Heart right ventricle (tissue), 16 donors: Measurements from ENCODE around the gene LDLR. TPM values are rescaled to one million over a fixed set of nuclear protein-coding genes. Genes with fewer than 3 reads are reported as not detected.
"Not testable (repeated sequence)": the region's sequence is repeated elsewhere in the genome, so short reads cannot be mapped to it uniquely, and the experiment has no call there.

Experiments used
- ATAC-seq, 8 donors: fragments of 200-7000 bp; cut with Tn5 transposase; one replicate each; pipeline ENCODE4 v1.9.1; 2020; ENCODE audit warnings: mild to moderate bottlenecking in 8 of 8, moderate library complexity in 8 of 8, moderate number of reproducible peaks in 1 of 8
- DNase-seq, 2 donors: peaks; one replicate each; pipeline ENCODE4 v3.0.0-alpha.2; 2020
- H3K27ac ChIP-seq, 10 donors: fragments of 200-600 bp; sonication (generic) in 2 of 10; one replicate each; pipeline versions ENCODE4 v1.5.0 to v1.8.0; 2020 to 2022; ENCODE audit warnings: mild to moderate bottlenecking in 3 of 10
- H3K27me3 ChIP-seq, 7 donors: fragments of 200-600 bp; one replicate each; pipeline ENCODE4 v1.8.0; 2021 to 2022; ENCODE audit warnings: mild to moderate bottlenecking in 2 of 7
- H3K36me3 ChIP-seq, 9 donors: fragments of 200-600 bp; sonication (generic) in 1 of 9; one replicate each; pipeline versions ENCODE4 v1.5.0 to v1.8.0; 2020 to 2022; ENCODE audit warnings: mild to moderate bottlenecking in 2 of 9
- H3K4me1 ChIP-seq, 9 donors: fragments of 200-600 bp; sonication (generic) in 1 of 9; one replicate each; pipeline versions ENCODE4 v1.5.0 to v1.8.0; 2020 to 2022; ENCODE audit warnings: mild to moderate bottlenecking in 4 of 9
- H3K4me3 ChIP-seq, 10 donors: fragments of 200-600 bp; sonication (generic) in 2 of 10; one replicate each; pipeline versions ENCODE4 v1.5.0 to v1.8.0; 2020 to 2022; ENCODE audit warnings: mild to moderate bottlenecking in 7 of 10, moderate library complexity in 2 of 10
- H3K9me3 ChIP-seq, 11 donors: fragments of 200-600 bp in 10 of 11; sonication (generic) in 2 of 11; one replicate each; pipeline versions ENCODE4 v1.5.0 to v1.8.0; 2013 to 2022; ENCODE audit warnings: mild to moderate bottlenecking in 2 of 11, control low read depth in 1 of 11, moderate library complexity in 1 of 11
- WGBS, 2 donors: extraction: QIAGEN DNeasy Blood & Tissue Kit; methylation state at CpG; one replicate each; pipeline ENCODE4 v1.1.7; 2013; ENCODE audit warnings: inconsistent platforms in 1 of 2; 5-methylcytosine and 5-hydroxymethylcytosine counted together
- intact Hi-C, 10 donors: fragments of 100-400 bp; cut with DNase I; formaldehyde crosslinking; loops; one replicate each; pipeline versions ENCODE4 v1.11.1 to v1.14.2; 2022
- polyA plus RNA-seq, 2 donors: library from polyadenylated mRNA; stranded (reverse); fragments of 200-250 nt; gene quantifications; one replicate each; pipeline ENCODE4 v1.2.3, GENCODE V29; 2013
- total RNA-seq, 10 donors: library from RNA; stranded (reverse); fragmentation: NEBNext Ultra II Directional in 3 of 10; extraction: Animal tissue kit (Norgen Biotek cat#: 25700) in 3 of 10; gene quantifications; one replicate each; pipeline versions ENCODE4 v1.2.1 to v1.2.4, GENCODE V29; 2021 to 2023
- TF ChIP-seq, protein P1 (sequence below), 9 donors: fragments of 200-600 bp; sonication (generic) in 2 of 9; IDR thresholded peaks; one replicate each; pipeline versions ENCODE4 v1.5.0 to v1.8.0; 2021 to 2022; ENCODE audit warnings: antibody characterized with exemption in 9 of 9, mild to moderate bottlenecking in 5 of 9, moderate library complexity in 1 of 9
- donor health status: Arrhythmogenic right ventricular cardiomyopathy.
- donor health status: ischemic (EF 13 %, LVEDD 7.1; RV severe dilation, severe dysfunction).
- donor health status: healthy with polysubstance abuse.
- donor health status: DM: no; HTN: yes; CAD: no.
- donor health status: DM: no; HTN: no; CAD: no.
- donor health status: ischemic (EF 25% LVEDD 6.9; RV normal size, moderate dysfunction).
- donor health status: ischemic (EF 25% LVEDD 5.7; RV mildly dilated, moderate dysfunction).
- donor health status: healthy.
- donor health status: DM: yes; HTN: yes; CAD: no.
- donor health status: Ischemic cardiomyopathy.
- donor health status: ischemic (EF 35%, LVEDD 5.7; RV mildly dilated, moderate dysfunction).
- donor health status: nonischemic (EF 11% LVEDD 7.7; RV severe dilation, severe dysfunction).
- donor health status: DM: yes; HTN: yes; CAD: no.
- donor health status: PGD.
- donor health status: ischemic (EF 29% LVEDD 5.4; RV normal size, mild dysfunction).
- donor health status: nonischemic (EF 23%, LVEDD 6.1; RV moderate dilation, normal function).

Gene LDLR
- total and polyA plus RNA-seq, 12 donors: 4.5 to 76.1 (median 16.4) TPM

DNA sequence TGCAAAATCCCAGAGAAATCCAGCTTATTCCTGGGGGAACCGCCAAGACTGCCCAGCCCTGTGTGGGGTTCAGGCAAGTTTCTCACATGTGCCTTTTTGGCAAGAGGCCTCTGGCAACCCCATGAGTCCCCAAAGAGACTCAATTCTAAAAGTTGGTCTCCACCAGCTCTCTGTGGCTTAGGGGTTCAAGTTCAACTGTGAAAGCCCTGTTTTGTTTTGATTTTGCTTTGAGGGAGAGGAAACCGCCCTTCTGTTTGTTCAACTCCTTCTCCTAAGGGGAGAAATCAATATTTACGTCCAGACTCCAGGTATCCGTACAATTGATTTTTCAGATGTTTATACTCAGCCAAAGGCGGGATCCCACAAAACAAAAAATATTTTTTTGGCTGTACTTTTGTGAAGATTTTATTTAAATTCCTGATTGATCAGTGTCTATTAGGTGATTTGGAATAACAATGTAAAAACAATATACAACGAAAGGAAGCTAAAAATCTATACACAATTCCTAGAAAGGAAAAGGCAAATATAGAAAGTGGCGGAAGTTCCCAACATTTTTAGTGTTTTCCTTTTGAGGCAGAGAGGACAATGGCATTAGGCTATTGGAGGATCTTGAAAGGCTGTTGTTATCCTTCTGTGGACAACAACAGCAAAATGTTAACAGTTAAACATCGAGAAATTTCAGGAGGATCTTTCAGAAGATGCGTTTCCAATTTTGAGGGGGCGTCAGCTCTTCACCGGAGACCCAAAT, 583 bp upstream of the LDLR start:
- H3K27me3 ChIP-seq: no peaks in the 10 kb centered on the region
- peak overlapping the region in 9 of 10 donors; percentile 85 to 99 (median 96) for H3K27ac ChIP-seq
- ATAC-seq (no peak), DNase-seq (no peak)
- peaks cover 0 to 6% (median 0%) of the 10 kb centered on the region in 9 donors for H3K36me3 ChIP-seq
- peaks cover 0 to 78% (median 49%) of the 10 kb centered on the region in 9 donors for H3K4me1 ChIP-seq
- WGBS, 2 donors: 27 to 36% methylated on average over 11 of the region's 11 CpGs
- H3K9me3 ChIP-seq: no peaks in the 10 kb centered on the region
- peak overlapping the region in 9 of 10 donors; percentile 53 to 84 (median 67) for H3K4me3 ChIP-seq
- intact Hi-C loops: loop anchor here in 4 of 10 donors (5.0 to 10.0 kb wide), 2 partner anchors 51 to 114 kb away; no protein-coding TSS in a partner anchor
- TF ChIP-seq, protein P1, sequence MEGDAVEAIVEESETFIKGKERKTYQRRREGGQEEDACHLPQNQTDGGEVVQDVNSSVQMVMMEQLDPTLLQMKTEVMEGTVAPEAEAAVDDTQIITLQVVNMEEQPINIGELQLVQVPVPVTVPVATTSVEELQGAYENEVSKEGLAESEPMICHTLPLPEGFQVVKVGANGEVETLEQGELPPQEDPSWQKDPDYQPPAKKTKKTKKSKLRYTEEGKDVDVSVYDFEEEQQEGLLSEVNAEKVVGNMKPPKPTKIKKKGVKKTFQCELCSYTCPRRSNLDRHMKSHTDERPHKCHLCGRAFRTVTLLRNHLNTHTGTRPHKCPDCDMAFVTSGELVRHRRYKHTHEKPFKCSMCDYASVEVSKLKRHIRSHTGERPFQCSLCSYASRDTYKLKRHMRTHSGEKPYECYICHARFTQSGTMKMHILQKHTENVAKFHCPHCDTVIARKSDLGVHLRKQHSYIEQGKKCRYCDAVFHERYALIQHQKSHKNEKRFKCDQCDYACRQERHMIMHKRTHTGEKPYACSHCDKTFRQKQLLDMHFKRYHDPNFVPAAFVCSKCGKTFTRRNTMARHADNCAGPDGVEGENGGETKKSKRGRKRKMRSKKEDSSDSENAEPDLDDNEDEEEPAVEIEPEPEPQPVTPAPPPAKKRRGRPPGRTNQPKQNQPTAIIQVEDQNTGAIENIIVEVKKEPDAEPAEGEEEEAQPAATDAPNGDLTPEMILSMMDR (IDR thresholded peaks at IDR 0.05): no peak

DNA sequence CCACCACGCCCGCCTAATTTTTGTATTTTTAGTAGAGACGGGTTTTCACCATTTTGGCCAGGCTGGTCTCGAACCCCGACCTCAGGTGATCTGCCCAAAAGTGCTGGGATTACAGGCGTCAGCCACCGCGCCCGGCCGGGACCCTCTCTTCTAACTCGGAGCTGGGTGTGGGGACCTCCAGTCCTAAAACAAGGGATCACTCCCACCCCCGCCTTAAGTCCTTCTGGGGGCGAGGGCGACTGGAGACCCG, 676 bp downstream of the LDLR start:
- H3K27me3 ChIP-seq, DNase-seq, H3K9me3 ChIP-seq: not testable (repeated sequence)
- WGBS, 2 donors: 0% methylated on average over 15 of the region's 15 CpGs
- peak in 1 of 8 donors; percentile 4 for ATAC-seq
- peaks cover 0 to 15% (median 0%) of the 10 kb centered on the region in 9 donors for H3K36me3 ChIP-seq
- H3K4me1 ChIP-seq: peaks cover 0 to 78% (median 59%) of the 10 kb centered on the region in 9 donors
- peak overlapping the region; percentile 82 to 99 (median 96) for H3K27ac ChIP-seq
- H3K4me3 ChIP-seq: peak overlapping the region; percentile 53 to 90 (median 70)
- intact Hi-C loops: loop anchor here in 1 of 10 donors (5.0 kb wide), 1 partner anchor 53 kb away; no protein-coding TSS in a partner anchor

DNA sequence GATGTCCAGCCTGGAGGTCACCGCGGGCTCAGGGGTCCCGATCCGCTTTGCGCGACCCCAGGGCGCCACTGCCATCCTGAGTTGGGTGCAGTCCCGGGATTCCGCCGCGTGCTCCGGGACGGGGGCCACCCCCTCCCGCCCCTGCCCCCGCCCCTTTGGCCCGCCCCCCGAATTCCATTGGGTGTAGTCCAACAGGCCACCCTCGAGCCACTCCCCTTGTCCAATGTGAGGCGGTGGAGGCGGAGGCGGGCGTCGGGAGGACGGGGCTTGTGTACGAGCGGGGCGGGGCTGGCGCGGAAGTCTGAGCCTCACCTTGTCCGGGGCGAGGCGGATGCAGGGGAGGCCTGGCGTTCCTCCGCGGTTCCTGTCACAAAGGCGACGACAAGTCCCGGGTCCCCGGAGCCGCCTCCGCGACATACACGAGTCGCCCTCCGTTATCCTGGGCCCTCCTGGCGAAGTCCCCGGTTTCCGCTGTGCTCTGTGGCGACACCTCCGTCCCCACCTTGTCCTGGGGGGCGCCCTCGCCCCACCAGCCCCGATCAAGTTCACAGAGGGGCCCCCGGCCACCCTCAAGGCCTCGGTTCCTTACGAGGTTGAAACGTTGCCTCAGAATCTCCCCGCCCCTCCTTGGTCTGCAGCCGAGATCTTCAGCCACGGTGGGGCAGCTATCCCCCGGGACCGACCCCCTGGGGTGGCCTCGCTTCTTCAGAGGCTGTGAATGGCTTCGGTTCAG, 1.2 kb downstream of the LDLR start:
- DNase-seq (peak; percentile 98 to 99), ATAC-seq (peak; percentile 91 to 97 (median 92))
- Histone ChIP-seq H3K9me3 (no peaks in the 10 kb centered on the region), H3K4me1 (peaks cover 0 to 78% (median 58%) of the 10 kb centered on the region in 9 donors), H3K36me3 (peaks cover 0 to 15% (median 0%) of the 10 kb centered on the region in 9 donors), H3K27me3 (no peaks in the 10 kb centered on the region), H3K4me3 (peak overlapping the region; percentile 53 to 90 (median 70)), H3K27ac (peak overlapping the region; percentile 91 to 99 (median 96))
- TF ChIP-seq, protein P1 (IDR thresholded peaks at IDR 0.05): no peak
- intact Hi-C loops: loop anchor here in 1 of 10 donors (5.0 kb wide), 1 partner anchor 53 kb away; no protein-coding TSS in a partner anchor
- 1% methylated on average over 64 of the region's 64 CpGs for WGBS, 2 donors

DNA sequence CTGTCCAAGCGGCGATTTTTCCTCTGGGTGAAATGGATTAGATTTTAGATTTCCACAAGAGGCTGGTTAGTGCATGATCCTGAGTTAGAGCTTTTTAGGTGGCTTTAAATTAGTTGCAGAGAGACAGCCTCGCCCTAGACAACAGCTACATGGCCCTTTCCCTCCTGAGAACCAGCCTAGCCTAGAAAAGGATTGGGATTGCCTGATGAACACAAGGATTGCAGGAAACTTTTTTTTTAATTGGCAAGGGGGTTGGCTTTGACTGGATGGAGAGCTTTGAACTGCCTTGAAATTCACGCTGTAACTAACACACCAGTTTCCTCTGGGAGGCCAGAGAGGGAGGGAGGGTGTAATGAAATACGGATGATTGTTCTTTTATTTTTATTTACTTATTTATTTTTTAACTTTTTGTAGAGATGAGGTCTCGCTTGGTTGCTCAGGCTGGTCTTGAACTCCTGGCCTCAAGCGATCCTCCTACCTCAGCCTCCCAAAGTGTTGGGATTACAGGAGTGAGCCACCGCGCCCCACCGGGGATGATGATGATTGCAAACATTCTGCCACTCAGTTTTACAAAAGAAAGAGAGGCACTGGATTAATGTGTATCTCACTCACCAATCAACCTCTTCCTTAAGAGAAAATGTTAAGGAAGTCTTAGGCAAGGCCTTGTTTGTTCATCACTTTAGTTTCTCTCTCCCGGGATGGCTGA, 1.9 kb downstream of the LDLR start:
- peaks cover 5 to 78% (median 60%) of the 10 kb centered on the region in 9 donors for H3K4me1 ChIP-seq
- TF ChIP-seq, protein P1 (IDR thresholded peaks at IDR 0.05): no peak
- intact Hi-C loops: loop anchor here in 1 of 10 donors (5.0 kb wide), 1 partner anchor 54 kb away; no protein-coding TSS in a partner anchor
- peaks cover 0 to 16% (median 0%) of the 10 kb centered on the region in 9 donors for H3K36me3 ChIP-seq
- WGBS, 2 donors: 33 to 46% methylated on average over 11 of the region's 11 CpGs
- DNase-seq (no peak), ATAC-seq (no peak)
- peak overlapping the region; percentile 53 to 84 (median 70) for H3K4me3 ChIP-seq
- H3K9me3 ChIP-seq: no peaks in the 10 kb centered on the region
- H3K27ac ChIP-seq: peak overlapping the region; percentile 91 to 99 (median 96)
- H3K27me3 ChIP-seq: no peaks in the 10 kb centered on the region
